Measurements from ENCODE around the gene KPNA6.

DNA sequence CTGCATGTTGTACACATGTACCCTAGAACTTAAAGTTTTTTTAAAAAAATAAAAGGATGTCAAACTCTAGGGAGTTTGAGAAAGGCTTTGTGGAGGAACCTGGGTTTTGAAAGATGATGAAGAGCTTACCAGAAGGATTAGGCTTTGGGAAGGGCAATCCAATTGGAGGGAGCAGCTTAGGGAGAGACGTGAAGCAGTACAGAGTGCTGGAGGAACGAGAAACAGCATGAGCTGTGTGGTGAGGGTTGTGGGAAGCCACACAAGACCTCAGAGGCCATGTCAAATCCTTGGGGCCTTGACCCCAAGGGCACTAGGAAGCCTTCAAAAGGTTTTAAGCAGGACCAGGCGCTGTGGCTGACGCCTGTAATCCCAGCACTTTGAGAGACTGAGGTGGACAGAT, 8.4 kb upstream of the KPNA6 start:
- TF ChIP-seq BHLHE40 (IDR thresholded peaks at IDR 0.05; ENCODE audit: borderline replicate concordance in 1 of 2, low read depth in 2 of 2, low read length in 1 of 2) (no peak), HDAC6 (IDR thresholded peaks at IDR 0.05; ENCODE audit: unreplicated experiment) (no peak), POLR2A (IDR thresholded peaks at IDR 0.05; ENCODE audit: low read depth, low read length) (no peak), ESRRA (IDR thresholded peaks at IDR 0.05; ENCODE audit: low read length) (no peak), CREB1 (IDR thresholded peaks at IDR 0.05; ENCODE audit: low read depth) (no peak), NRF1 (conservative IDR thresholded peaks at IDR 0.05; ENCODE audit: low read depth, low read length) (no peak), POLR2AphosphoS2 (IDR thresholded peaks at IDR 0.05; ENCODE audit: low read depth, low read length) (no peak), RFX5 (IDR thresholded peaks at IDR 0.05; ENCODE audit: low read depth, low read length) (no peak), MYC (IDR thresholded peaks at IDR 0.05; ENCODE audit: insufficient read depth, insufficient read length, insufficient replicate concordance, low read length, severe bottlenecking) (no peak)
- TF ChIP-seq, protein P1, sequence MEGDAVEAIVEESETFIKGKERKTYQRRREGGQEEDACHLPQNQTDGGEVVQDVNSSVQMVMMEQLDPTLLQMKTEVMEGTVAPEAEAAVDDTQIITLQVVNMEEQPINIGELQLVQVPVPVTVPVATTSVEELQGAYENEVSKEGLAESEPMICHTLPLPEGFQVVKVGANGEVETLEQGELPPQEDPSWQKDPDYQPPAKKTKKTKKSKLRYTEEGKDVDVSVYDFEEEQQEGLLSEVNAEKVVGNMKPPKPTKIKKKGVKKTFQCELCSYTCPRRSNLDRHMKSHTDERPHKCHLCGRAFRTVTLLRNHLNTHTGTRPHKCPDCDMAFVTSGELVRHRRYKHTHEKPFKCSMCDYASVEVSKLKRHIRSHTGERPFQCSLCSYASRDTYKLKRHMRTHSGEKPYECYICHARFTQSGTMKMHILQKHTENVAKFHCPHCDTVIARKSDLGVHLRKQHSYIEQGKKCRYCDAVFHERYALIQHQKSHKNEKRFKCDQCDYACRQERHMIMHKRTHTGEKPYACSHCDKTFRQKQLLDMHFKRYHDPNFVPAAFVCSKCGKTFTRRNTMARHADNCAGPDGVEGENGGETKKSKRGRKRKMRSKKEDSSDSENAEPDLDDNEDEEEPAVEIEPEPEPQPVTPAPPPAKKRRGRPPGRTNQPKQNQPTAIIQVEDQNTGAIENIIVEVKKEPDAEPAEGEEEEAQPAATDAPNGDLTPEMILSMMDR (IDR thresholded peaks at IDR 0.05 in 2 of 3, conservative IDR thresholded peaks at IDR 0.05 in 1 of 3; ENCODE audit: control insufficient read depth in 2 of 3, extremely low read depth in 1 of 3, insufficient read depth in 1 of 3, low read depth in 3 of 3, low read length in 3 of 3): no peak
